Thymus (tissue), 11 donors: ENCODE data around the gene MAVS. TPM values are rescaled to one million over a fixed set of nuclear protein-coding genes. Genes with fewer than 3 reads are reported as not detected.
A peak's percentile ranks its signal among the peaks of the same experiment; 100 is the strongest.

Experiments used
- DNase-seq, 9 donors: peaks; one replicate each; pipeline ENCODE4 v3.0.0-alpha.2; 2013; ENCODE audit warnings: low spot score in 9 of 9, low read depth in 6 of 9, missing footprints in 1 of 9
- H3K27ac ChIP-seq, 2 donors: one replicate each; pipeline ENCODE4 v1.5.1; 2013; ENCODE audit warnings: control low read depth in 1 of 2, low read depth in 1 of 2, low read length in 1 of 2, mild to moderate bottlenecking in 1 of 2, moderate library complexity in 1 of 2
- H3K27me3 ChIP-seq, 2 donors: one replicate each; pipeline ENCODE4 v1.5.1; 2013; ENCODE audit warnings: low read length in 1 of 2; ENCODE audit not compliant: control insufficient read depth in 2 of 2, insufficient read depth in 1 of 2
- H3K36me3 ChIP-seq, 2 donors: one replicate each; pipeline ENCODE4 v1.5.1; 2013; ENCODE audit warnings: low read length in 1 of 2, mild to moderate bottlenecking in 1 of 2, moderate library complexity in 1 of 2; ENCODE audit not compliant: control insufficient read depth in 2 of 2, insufficient read depth in 2 of 2
- H3K4me1 ChIP-seq, 2 donors: one replicate each; pipeline ENCODE4 v1.5.1; 2013; ENCODE audit warnings: low read length in 2 of 2; ENCODE audit not compliant: control insufficient read depth in 2 of 2, insufficient read depth in 2 of 2
- H3K4me3 ChIP-seq, 2 donors: one replicate each; pipeline ENCODE4 v1.5.1; 2013; ENCODE audit warnings: low read length in 2 of 2, control low read depth in 1 of 2, mild to moderate bottlenecking in 1 of 2
- H3K9me3 ChIP-seq, 2 donors: one replicate each; pipeline ENCODE4 v1.5.1; 2013; ENCODE audit warnings: low read length in 1 of 2, mild to moderate bottlenecking in 1 of 2; ENCODE audit not compliant: control insufficient read depth in 2 of 2, insufficient read depth in 1 of 2
- WGBS: extraction: QIAGEN DNeasy Blood & Tissue Kit; methylation state at CpG from one replicate; pipeline ENCODE4 v1.1.7; 2013; 5-methylcytosine and 5-hydroxymethylcytosine counted together
- polyA plus RNA-seq: library from polyadenylated mRNA; stranded (reverse); fragments of 200-250 nt; gene quantifications from one replicate; pipeline ENCODE4 v1.2.3, GENCODE V29; 2013
- total RNA-seq: library from RNA; stranded (reverse); fragments of 120-200 nt; gene quantifications from one replicate; pipeline ENCODE4 v1.2.4, GENCODE V29; 2013
- donor health status: healthy.

The MAVS gene
- total and polyA plus RNA-seq, 2 donors, result 8.1 to 18.8 TPM

GRCh38 chr20:3812259-3812681 lies 34.4 kb upstream of the MAVS start:
- Histone ChIP-seq H3K4me3 (no peak overlapping the region), H3K36me3 (no peaks in the 10 kb centered on the region), H3K4me1 (peaks cover 20 to 55% of the 10 kb centered on the region in 2 donors), H3K27me3 (no peaks in the 10 kb centered on the region), H3K27ac (peak overlapping the region; percentile 66 to 83), H3K9me3 (no peaks in the 10 kb centered on the region)
- 98% methylated on average over 9 of the region's 9 CpGs for WGBS
- DNase-seq, result no peak

- no peak overlapping the region for H3K4me3 ChIP-seq
- H3K27me3 ChIP-seq, result no peaks in the 10 kb centered on the region
- H3K9me3 ChIP-seq, result no peaks in the 10 kb centered on the region
- WGBS, result 94% methylated on average over 8 of the region's 8 CpGs
- peak overlapping the region in 1 of 2 donors; percentile 15 for H3K27ac ChIP-seq
- H3K36me3 ChIP-seq, result no peaks in the 10 kb centered on the region
- DNase-seq, result no peak
- peaks cover 20 to 50% of the 10 kb centered on the region in 2 donors for H3K4me1 ChIP-seq
Measured at GRCh38 chr20:3812975-3813847, 33.4 kb upstream of the MAVS start.

GRCh38 chr20:3813848-3814581 lies 32.6 kb upstream of the MAVS start:
- DNase-seq, result no peak
- H3K27me3 ChIP-seq, result no peaks in the 10 kb centered on the region
- WGBS, result 89% methylated on average over 12 of the region's 12 CpGs
- H3K9me3 ChIP-seq, result peaks cover 0 to 4% of the 10 kb centered on the region in 2 donors
- peaks cover 20 to 58% of the 10 kb centered on the region in 2 donors for H3K4me1 ChIP-seq
- H3K4me3 ChIP-seq, result no peak overlapping the region
- H3K36me3 ChIP-seq, result no peaks in the 10 kb centered on the region
- H3K27ac ChIP-seq, result no peak overlapping the region

- DNase-seq, result no peak
- 84% methylated on average over 7 of the region's 7 CpGs for WGBS
- Histone ChIP-seq H3K36me3 (no peaks in the 10 kb centered on the region), H3K27ac (no peak overlapping the region), H3K9me3 (peaks cover 0 to 4% of the 10 kb centered on the region in 2 donors), H3K4me3 (no peak overlapping the region), H3K27me3 (no peaks in the 10 kb centered on the region), H3K4me1 (peaks cover 25 to 68% of the 10 kb centered on the region in 2 donors)
Measured at GRCh38 chr20:3814928-3815495, 31.6 kb upstream of the MAVS start.

GRCh38 chr20:3815703-3816315 lies 30.8 kb upstream of the MAVS start:
- peaks cover 0 to 7% of the 10 kb centered on the region in 2 donors for H3K9me3 ChIP-seq
- H3K36me3 ChIP-seq, result no peaks in the 10 kb centered on the region
- peak overlapping the region; percentile 55 to 62 for H3K27ac ChIP-seq
- no peaks in the 10 kb centered on the region for H3K27me3 ChIP-seq
- no peak overlapping the region for H3K4me3 ChIP-seq
- 41% methylated on average over 9 of the region's 9 CpGs for WGBS
- DNase-seq, result peak in 2 of 9 donors; percentile 54 to 78
- H3K4me1 ChIP-seq, result peaks cover 25 to 68% of the 10 kb centered on the region in 2 donors

GRCh38 chr20:3818155-3819151 lies 28.2 kb upstream of the MAVS start:
- peaks cover 7 to 8% of the 10 kb centered on the region in 2 donors for H3K36me3 ChIP-seq
- H3K27ac ChIP-seq, result peak overlapping the region in 1 of 2 donors; percentile 86
- WGBS, result 76% methylated on average over 8 of the region's 8 CpGs
- no peaks in the 10 kb centered on the region for H3K27me3 ChIP-seq
- H3K4me3 ChIP-seq, result no peak overlapping the region
- H3K4me1 ChIP-seq, result peaks cover 20 to 54% of the 10 kb centered on the region in 2 donors
- peak in 3 of 9 donors; percentile 45 to 66 (median 49) for DNase-seq
- H3K9me3 ChIP-seq, result peaks cover 0 to 8% of the 10 kb centered on the region in 2 donors

GRCh38 chr20:3819411-3820047 lies 27.1 kb upstream of the MAVS start:
- WGBS, result 77% methylated on average over 20 of the region's 20 CpGs
- peak overlapping the region; percentile 98 to 100 for H3K27ac ChIP-seq
- H3K27me3 ChIP-seq, result no peaks in the 10 kb centered on the region
- peaks cover 0 to 8% of the 10 kb centered on the region in 2 donors for H3K9me3 ChIP-seq
- no peak for DNase-seq
- H3K4me3 ChIP-seq, result peak overlapping the region; percentile 84 to 87
- peaks cover 18% of the 10 kb centered on the region in 2 donors for H3K36me3 ChIP-seq
- peaks cover 20 to 49% of the 10 kb centered on the region in 2 donors for H3K4me1 ChIP-seq
